NCI-H345 (cell line): ENCODE results near the gene KPNA4.

ENCODE experiments used
- DNase-seq: peaks from one replicate; lab custom pipeline; 2025; lab: John Stamatoyannopoulos, UW

KPNA4 gene

GRCh38 chr3:160450846-160451245, 114.5 kb downstream of the KPNA4 start:
- no peak for DNase-seq

GRCh38 chr3:160449636-160450598, 115.5 kb downstream of the KPNA4 start, which contains the start of gene TRIM59:
Gene TRIM59, minus strand, starts transcription at chr3:160449786. Its CDS starts 10,603 bp downstream, at chr3:160439183.
- DNase-seq, result peak; percentile 87

DNA sequence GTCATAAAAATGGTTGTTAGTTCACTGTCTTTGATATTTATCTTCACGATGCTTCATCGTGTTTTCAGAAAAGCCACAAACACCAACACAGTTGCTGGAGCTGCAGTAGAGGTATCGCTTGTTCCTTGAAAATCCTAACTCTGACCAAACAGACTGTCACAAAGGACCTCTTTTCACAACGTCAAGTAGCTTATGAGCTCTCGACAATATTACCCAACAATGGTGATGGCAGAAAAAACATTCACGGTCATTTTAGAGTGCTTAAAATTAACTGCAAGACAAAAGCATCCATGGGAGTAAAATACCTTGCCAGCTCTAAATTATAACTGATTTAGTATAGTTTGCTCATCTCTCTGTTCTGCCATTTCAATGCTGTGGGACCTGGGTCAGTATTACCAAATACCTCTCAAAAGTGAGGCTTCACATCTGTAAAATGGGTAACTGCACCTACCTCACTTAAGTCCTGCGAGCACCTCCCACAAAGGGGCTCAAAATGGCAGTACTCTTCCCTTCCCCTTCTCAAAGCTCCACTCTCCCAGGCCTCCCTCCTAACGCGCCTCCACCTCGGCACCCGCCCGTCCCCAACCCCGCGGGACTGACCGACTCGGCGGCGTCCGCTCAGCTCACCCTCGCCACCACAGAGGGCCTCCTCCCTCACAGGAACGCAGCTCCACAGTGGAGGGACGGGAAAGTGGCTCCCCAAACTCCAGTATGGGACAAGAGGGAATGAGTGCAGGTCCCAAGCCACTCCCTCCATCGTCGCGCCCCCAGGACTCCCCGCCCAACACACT, 116.3 kb downstream of the KPNA4 start:
- DNase-seq, result peak; percentile 65

DNA sequence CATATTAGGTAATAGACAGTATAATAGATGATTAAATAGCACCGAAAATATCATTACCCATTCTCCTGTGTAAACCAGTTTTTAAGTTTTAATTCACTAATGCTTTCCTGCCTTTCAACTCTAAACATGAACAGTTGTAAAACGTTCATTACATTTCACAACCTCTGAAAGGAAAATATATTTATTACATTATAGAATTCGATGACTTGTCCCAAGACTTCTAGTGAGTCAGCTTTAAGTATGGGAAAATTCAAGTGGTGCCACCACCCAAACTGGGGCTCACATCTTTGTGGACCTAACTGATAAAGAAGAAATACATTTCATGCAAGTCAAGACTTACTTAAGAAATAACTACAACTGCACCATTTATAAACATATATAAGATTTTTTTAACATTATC, 117.8 kb downstream of the KPNA4 start:
- no peak for DNase-seq

- DNase-seq, result no peak
Measured at GRCh38 chr3:160446522-160447056, 118.8 kb downstream of the KPNA4 start.

- no peak for DNase-seq
Measured at GRCh38 chr3:160445854-160446253, 119.5 kb downstream of the KPNA4 start.
